Panc1 (cell line): ENCODE data around the gene CABLES2. TPM values are rescaled to one million over a fixed set of nuclear protein-coding genes. Genes with fewer than 3 reads are reported as not detected.
A peak's percentile ranks its signal among the peaks of the same experiment; 100 is the strongest.

Experiments
- ATAC-seq: fragments of 200-7000 bp; cut with Tn5 transposase; 2 replicates; pipeline ENCODE4 v1.9.1; 2020; ENCODE audit warnings: mild to moderate bottlenecking, moderate library complexity
- BruUV-seq: library from RNA; stranded (reverse); fragments of 400-500 nt; replicated peaks from 2 replicates; lab custom pipeline; 2021; lab: Mats Ljungman, UMichigan
- CTCF ChIA-PET: fragments of 300-600 bp; sonication (Branson Sonifier 250); formaldehyde crosslinking; loops from one replicate; lab custom pipeline; 2022; ENCODE audit warnings: antibody characterized with exemption; lab: Charles Lee
- POLR2A ChIA-PET: fragments of 300-600 bp; sonication (Branson Sonifier 250); formaldehyde crosslinking; loops from one replicate; lab custom pipeline; 2022; ENCODE audit warnings: antibody characterized with exemption; lab: Charles Lee
- DNase-seq: peaks from one replicate; pipeline ENCODE4 v3.0.0-alpha.2; 2010; ENCODE audit warnings: low read depth, low spot score
- H3K27ac ChIP-seq: 2 replicates; pipeline ENCODE4 v1.5.1; 2011; ENCODE audit warnings: mild to moderate bottlenecking, low read length, inconsistent platforms
- H3K27me3 ChIP-seq: fragments of 200-500 bp; sonication (Bioruptor generic); 2 replicates; pipeline ENCODE4 v1.6.0; 2014; ENCODE audit warnings: low read length, inconsistent platforms; ENCODE audit not compliant: control insufficient read depth, insufficient read depth
- H3K36me3 ChIP-seq: fragments of 200-500 bp; sonication (Bioruptor generic); 2 replicates; pipeline ENCODE4 v1.5.1; 2014; ENCODE audit warnings: inconsistent platforms, mild to moderate bottlenecking, low read length, moderate library complexity; ENCODE audit not compliant: control insufficient read depth, insufficient read depth
- H3K4me1 ChIP-seq: 2 replicates; pipeline ENCODE4 v1.5.1; 2011; ENCODE audit warnings: inconsistent platforms, mild to moderate bottlenecking, low read length, moderate library complexity; ENCODE audit not compliant: control insufficient read depth, insufficient read depth
- H3K4me3 ChIP-seq, 2 experiments: 2 replicates each; pipeline ENCODE4 v1.5.1; 2011 to 2012; ENCODE audit warnings: low read depth in 2 of 2, low read length in 2 of 2, mild to moderate bottlenecking in 2 of 2, inconsistent platforms in 1 of 2, moderate library complexity in 1 of 2
- H3K9me3 ChIP-seq: fragments of 200-500 bp; sonication (Bioruptor generic); 2 replicates; pipeline ENCODE4 v1.5.1; 2014; ENCODE audit warnings: low read depth, mild to moderate bottlenecking, inconsistent platforms, low read length, moderate library complexity; ENCODE audit not compliant: control insufficient read depth, insufficient read depth
- POLR2AphosphoS5 ChIP-seq: IDR thresholded peaks from 2 replicates; pipeline ENCODE4 v1.6.1; 2012; ENCODE audit warnings: mild to moderate bottlenecking, low read depth, low read length, moderate library complexity
- SIN3A ChIP-seq: IDR thresholded peaks from 2 replicates; pipeline ENCODE4 v1.6.1; 2012; ENCODE audit warnings: low read depth, mild to moderate bottlenecking, low read length, moderate library complexity, borderline replicate concordance; ENCODE audit not compliant: insufficient read depth
- TCF7L2 ChIP-seq: IDR thresholded peaks from 2 replicates; pipeline ENCODE4 v1.6.1; 2011; ENCODE audit warnings: mild to moderate bottlenecking, low read depth, low read length, inconsistent platforms
- in situ Hi-C: cut with HindIII; loops from 2 replicates; pipeline ENCODE4 v1.10.0; 2016; ENCODE audit warnings: low sequenced_read_pairs, low pct_unique_long_range_greater_than_20kb
- intact Hi-C: fragments of 100-400 bp; cut with micrococcal nuclease; formaldehyde crosslinking; loops from one replicate; pipeline ENCODE4 v1.10.0; 2022; ENCODE audit not compliant: unreplicated experiment
- total RNA-seq: library from RNA; stranded (reverse); gene quantifications from one replicate; pipeline ENCODE4 v1.2.1, GENCODE V29; 2021; ENCODE audit not compliant: unreplicated experiment
- TF ChIP-seq, protein P1 (sequence below): fragments of 450-650 bp; IDR thresholded peaks from 2 replicates; pipeline ENCODE4 v1.5.1; 2017; ENCODE audit warnings: mild to moderate bottlenecking
- TF ChIP-seq, protein P2 (sequence below), 2 experiments: IDR thresholded peaks; 2 replicates each; pipeline ENCODE4 v1.6.1; 2011 to 2012; ENCODE audit warnings: low read depth in 2 of 2, control low read depth in 1 of 2, low read length in 1 of 2, mild to moderate bottlenecking in 1 of 2, moderate library complexity in 1 of 2; ENCODE audit not compliant: insufficient read depth in 1 of 2

CABLES2 gene
- total RNA-seq, 1 experiment from 2014 or later, result 9.8 TPM

DNA sequence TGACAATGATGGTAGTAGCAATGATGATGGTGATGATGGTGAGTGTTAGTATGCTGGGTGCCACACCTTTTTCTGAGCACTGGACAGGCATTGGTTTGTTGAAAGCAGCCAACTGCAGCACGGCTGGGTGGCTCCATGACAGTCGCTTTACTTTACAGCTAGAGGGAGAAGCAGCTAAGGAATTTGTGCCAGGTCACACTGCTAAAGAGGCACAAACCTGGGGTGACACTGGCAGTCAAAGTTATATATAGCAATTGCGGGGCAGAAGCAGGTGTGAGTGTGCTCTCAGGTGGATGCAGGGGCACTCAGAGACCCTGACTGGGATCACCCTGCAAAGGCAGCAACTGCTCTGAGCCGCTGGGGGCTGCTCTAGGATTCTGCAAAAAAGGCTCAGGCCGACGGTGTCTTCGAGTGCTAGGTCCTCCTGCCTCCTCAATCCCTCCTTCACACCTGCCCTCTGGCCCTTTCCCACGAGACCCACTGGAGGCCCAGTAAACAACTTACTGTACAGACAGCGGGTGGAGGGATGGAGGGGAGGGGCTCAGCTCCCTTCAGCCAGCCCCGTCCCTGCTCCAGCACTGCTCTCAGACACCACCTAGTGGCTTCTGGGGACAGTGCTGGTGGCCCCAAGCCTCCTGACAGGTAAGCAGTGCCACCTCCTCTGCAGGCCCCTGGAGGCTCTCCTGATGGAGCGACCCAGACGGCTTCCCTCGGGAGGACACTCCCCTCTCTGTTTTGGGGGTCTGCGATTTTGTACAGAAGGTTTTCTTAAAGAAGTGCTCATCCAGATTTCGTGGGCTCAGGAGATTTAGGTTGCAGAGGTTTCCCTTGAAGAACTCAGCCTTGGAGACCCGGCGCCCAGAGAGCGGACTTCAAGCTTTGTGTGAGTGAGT, 24.5 kb downstream of the CABLES2 start:
- intact Hi-C loops, result loop anchor here (5.0 kb wide), 2 partner anchors 40 to 80 kb away; partner anchors contain the start of gene ADRM1
- peak; percentile 82 for ATAC-seq
- peaks cover 3% of the 10 kb centered on the region; the same call in 1 of the 2 replicates for H3K36me3 ChIP-seq
- ChIA-PET CTCF (interaction anchor here (0.5 to 1.4 kb wide), 8 partner anchors 11 to 471 kb away, joined by 3 to 7 read pairs (median 4); no protein-coding TSS in a partner anchor), POLR2A (no interaction called here)
- H3K27me3 ChIP-seq, result no peaks in the 10 kb centered on the region
- TF ChIP-seq, protein P1, sequence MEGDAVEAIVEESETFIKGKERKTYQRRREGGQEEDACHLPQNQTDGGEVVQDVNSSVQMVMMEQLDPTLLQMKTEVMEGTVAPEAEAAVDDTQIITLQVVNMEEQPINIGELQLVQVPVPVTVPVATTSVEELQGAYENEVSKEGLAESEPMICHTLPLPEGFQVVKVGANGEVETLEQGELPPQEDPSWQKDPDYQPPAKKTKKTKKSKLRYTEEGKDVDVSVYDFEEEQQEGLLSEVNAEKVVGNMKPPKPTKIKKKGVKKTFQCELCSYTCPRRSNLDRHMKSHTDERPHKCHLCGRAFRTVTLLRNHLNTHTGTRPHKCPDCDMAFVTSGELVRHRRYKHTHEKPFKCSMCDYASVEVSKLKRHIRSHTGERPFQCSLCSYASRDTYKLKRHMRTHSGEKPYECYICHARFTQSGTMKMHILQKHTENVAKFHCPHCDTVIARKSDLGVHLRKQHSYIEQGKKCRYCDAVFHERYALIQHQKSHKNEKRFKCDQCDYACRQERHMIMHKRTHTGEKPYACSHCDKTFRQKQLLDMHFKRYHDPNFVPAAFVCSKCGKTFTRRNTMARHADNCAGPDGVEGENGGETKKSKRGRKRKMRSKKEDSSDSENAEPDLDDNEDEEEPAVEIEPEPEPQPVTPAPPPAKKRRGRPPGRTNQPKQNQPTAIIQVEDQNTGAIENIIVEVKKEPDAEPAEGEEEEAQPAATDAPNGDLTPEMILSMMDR, result peak; percentile 97
- TF ChIP-seq SIN3A (no peak), POLR2AphosphoS5 (peak; percentile 58)
- TF ChIP-seq, protein P2, sequence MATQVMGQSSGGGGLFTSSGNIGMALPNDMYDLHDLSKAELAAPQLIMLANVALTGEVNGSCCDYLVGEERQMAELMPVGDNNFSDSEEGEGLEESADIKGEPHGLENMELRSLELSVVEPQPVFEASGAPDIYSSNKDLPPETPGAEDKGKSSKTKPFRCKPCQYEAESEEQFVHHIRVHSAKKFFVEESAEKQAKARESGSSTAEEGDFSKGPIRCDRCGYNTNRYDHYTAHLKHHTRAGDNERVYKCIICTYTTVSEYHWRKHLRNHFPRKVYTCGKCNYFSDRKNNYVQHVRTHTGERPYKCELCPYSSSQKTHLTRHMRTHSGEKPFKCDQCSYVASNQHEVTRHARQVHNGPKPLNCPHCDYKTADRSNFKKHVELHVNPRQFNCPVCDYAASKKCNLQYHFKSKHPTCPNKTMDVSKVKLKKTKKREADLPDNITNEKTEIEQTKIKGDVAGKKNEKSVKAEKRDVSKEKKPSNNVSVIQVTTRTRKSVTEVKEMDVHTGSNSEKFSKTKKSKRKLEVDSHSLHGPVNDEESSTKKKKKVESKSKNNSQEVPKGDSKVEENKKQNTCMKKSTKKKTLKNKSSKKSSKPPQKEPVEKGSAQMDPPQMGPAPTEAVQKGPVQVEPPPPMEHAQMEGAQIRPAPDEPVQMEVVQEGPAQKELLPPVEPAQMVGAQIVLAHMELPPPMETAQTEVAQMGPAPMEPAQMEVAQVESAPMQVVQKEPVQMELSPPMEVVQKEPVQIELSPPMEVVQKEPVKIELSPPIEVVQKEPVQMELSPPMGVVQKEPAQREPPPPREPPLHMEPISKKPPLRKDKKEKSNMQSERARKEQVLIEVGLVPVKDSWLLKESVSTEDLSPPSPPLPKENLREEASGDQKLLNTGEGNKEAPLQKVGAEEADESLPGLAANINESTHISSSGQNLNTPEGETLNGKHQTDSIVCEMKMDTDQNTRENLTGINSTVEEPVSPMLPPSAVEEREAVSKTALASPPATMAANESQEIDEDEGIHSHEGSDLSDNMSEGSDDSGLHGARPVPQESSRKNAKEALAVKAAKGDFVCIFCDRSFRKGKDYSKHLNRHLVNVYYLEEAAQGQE (IDR thresholded peaks at IDR 0.05; ENCODE audit: insufficient read depth in 1 of 2, low read depth in 2 of 2, low read length in 1 of 2), result no peak
- no peak overlapping the region for H3K4me3 ChIP-seq
- BruUV-seq, result no TSS peak
- no peaks in the 10 kb centered on the region for H3K9me3 ChIP-seq
- in situ Hi-C loops, result no loop called here
- DNase-seq, result no peak
- H3K27ac ChIP-seq, result no peak overlapping the region
- peaks cover 30% of the 10 kb centered on the region for H3K4me1 ChIP-seq

DNA sequence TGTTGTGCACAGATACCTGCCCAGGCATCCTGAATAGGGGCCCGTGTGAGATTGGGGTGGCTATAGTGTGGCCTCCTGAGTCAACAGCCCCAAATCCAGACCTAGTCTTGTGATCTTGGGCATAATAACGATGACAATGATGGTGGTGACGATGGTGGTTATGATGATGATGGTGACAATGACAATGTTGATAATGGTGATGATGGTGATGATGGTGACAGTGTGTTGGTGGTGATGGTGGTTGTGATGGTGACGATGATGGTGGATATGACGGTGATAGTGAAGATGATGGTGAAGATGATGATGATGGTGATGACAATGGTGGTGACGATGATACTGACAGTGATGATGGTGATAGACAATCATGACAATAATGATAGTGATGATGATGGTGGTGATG, 25.2 kb downstream of the CABLES2 start:
- TF ChIP-seq SIN3A (no peak), POLR2AphosphoS5 (no peak), TCF7L2 (no peak)
- TF ChIP-seq, protein P1, result no peak
- TF ChIP-seq, protein P2 (IDR thresholded peaks at IDR 0.05; ENCODE audit: insufficient read depth in 1 of 2, low read depth in 2 of 2, low read length in 1 of 2), result no peak
- peak overlapping the region; percentile 69 for H3K27ac ChIP-seq
- H3K36me3 ChIP-seq, result peaks cover 3% of the 10 kb centered on the region; the same call in 1 of the 2 replicates
- no peaks in the 10 kb centered on the region for H3K27me3 ChIP-seq
- in situ Hi-C loops, result no loop called here
- ATAC-seq (no peak), DNase-seq (no peak)
- no TSS peak for BruUV-seq
- POLR2A ChIA-PET, result no interaction called here
- peaks cover 38% of the 10 kb centered on the region for H3K4me1 ChIP-seq
- no peak overlapping the region for H3K4me3 ChIP-seq
- CTCF ChIA-PET, result interaction anchor here (1.2 to 1.4 kb wide), 3 partner anchors 10 to 76 kb away, joined by 4 to 7 read pairs (median 4); no protein-coding TSS in a partner anchor
- H3K9me3 ChIP-seq, result no peaks in the 10 kb centered on the region
- intact Hi-C loops, result loop anchor here (5.0 kb wide), 2 partner anchors 40 to 80 kb away; partner anchors contain the start of gene ADRM1
